Activated CD8-positive, alpha-beta T cell treated with anti-CD3 and anti-CD28 coated beads, Interleukin-2, amount 10 ng/mL, durations not matched to agents 7 days and 5 days (primary cell): ENCODE measurements around the gene ANKRD42. TPM values are rescaled to one million over a fixed set of nuclear protein-coding genes. Genes with fewer than 3 reads are reported as not detected.
A peak's percentile ranks its signal among the peaks of the same experiment; 100 is the strongest.

ENCODE experiments used
- ATAC-seq: fragments of 150-1000 bp; cut with Tn5 transposase; one replicate; pipeline ENCODE4 v1.10.0; 2021; ENCODE audit warnings: moderate library complexity
- CTCF ChIA-PET: fragments of 350-600 bp; sonication (Branson Sonifier 250); formaldehyde crosslinking; loops from one replicate; lab custom pipeline; 2021; ENCODE audit warnings: antibody characterized with exemption; lab: Charles Lee
- POLR2A ChIA-PET: fragments of 350-600 bp; sonication (Branson Sonifier 250); formaldehyde crosslinking; loops from one replicate; lab custom pipeline; 2021; ENCODE audit warnings: antibody characterized with exemption; lab: Charles Lee
- DNase-seq: peaks from one replicate; pipeline ENCODE4 v3.0.0-alpha.2; 2020
- H3K27ac Mint-ChIP-seq: one replicate; pipeline ENCODE4 v1.8.0; 2021; ENCODE audit warnings: mild to moderate bottlenecking, mixed read lengths
- H3K27me3 Mint-ChIP-seq: one replicate; pipeline ENCODE4 v1.8.0; 2021; ENCODE audit warnings: low read depth, mixed read lengths
- H3K36me3 Mint-ChIP-seq: one replicate; pipeline ENCODE4 v1.8.0; 2021; ENCODE audit warnings: low read depth, mixed read lengths
- H3K4me1 Mint-ChIP-seq: one replicate; pipeline ENCODE4 v1.8.0; 2021; ENCODE audit warnings: low read depth, mixed read lengths
- H3K4me3 Mint-ChIP-seq: one replicate; pipeline ENCODE4 v1.8.0; 2021; ENCODE audit warnings: mild to moderate bottlenecking, mixed read lengths
- H3K9me3 Mint-ChIP-seq: one replicate; pipeline ENCODE4 v1.8.0; 2022; ENCODE audit warnings: mixed read lengths; ENCODE audit not compliant: insufficient read depth
- total RNA-seq, 2 experiments: library from RNA; stranded (reverse); gene quantifications; one replicate each; pipeline ENCODE4 v1.2.3, GENCODE V29; 2021

ANKRD42 gene
- total RNA-seq, 2 experiments from 2014 or later: 4.2 to 4.5 TPM

- Mint-ChIP-seq H3K4me3 (peak overlapping the region; percentile 48), H3K27ac (no peak overlapping the region), H3K4me1 (peaks cover 7% of the 10 kb centered on the region), H3K36me3 (no peaks in the 10 kb centered on the region), H3K9me3 (no peaks in the 10 kb centered on the region), H3K27me3 (peaks cover 6% of the 10 kb centered on the region)
- CTCF ChIA-PET: interaction anchor here (0.7 to 3.8 kb wide), 40 partner anchors 9 to 630 kb away, joined by 3 to 36 read pairs (median 4); partner anchors contain the start of genes DDIAS and PRCP
- POLR2A ChIA-PET: no interaction called here
- DNase-seq: peak; percentile 52
- peak; percentile 85 for ATAC-seq
Observed at GRCh38 chr11:83292709-83293456, 99.4 kb downstream of the ANKRD42 start.

GRCh38 chr11:83293457-83293774 is 99.9 kb downstream of the ANKRD42 start:
- Mint-ChIP-seq H3K27me3 (peaks cover 6% of the 10 kb centered on the region), H3K36me3 (no peaks in the 10 kb centered on the region), H3K27ac (no peak overlapping the region), H3K4me1 (peaks cover 7% of the 10 kb centered on the region), H3K9me3 (no peaks in the 10 kb centered on the region), H3K4me3 (no peak overlapping the region)
- ChIA-PET CTCF (interaction anchor here (0.7 to 3.8 kb wide), 27 partner anchors 9 to 610 kb away, joined by 3 to 36 read pairs (median 4); partner anchors contain the start of genes DDIAS and PRCP), POLR2A (no interaction called here)
- ATAC-seq (no peak), DNase-seq (no peak)

GRCh38 chr11:83294208-83294607 is 100.7 kb downstream of the ANKRD42 start:
- H3K36me3 Mint-ChIP-seq: no peaks in the 10 kb centered on the region
- POLR2A ChIA-PET: no interaction called here
- CTCF ChIA-PET: interaction anchor here (1.1 to 3.8 kb wide), 4 partner anchors 12 to 611 kb away, joined by 3 to 36 read pairs (median 7); no protein-coding TSS in a partner anchor
- no peaks in the 10 kb centered on the region for H3K9me3 Mint-ChIP-seq
- H3K27ac Mint-ChIP-seq: no peak overlapping the region
- peaks cover 6% of the 10 kb centered on the region for H3K27me3 Mint-ChIP-seq
- H3K4me3 Mint-ChIP-seq: no peak overlapping the region
- ATAC-seq (no peak), DNase-seq (no peak)
- H3K4me1 Mint-ChIP-seq: peaks cover 7% of the 10 kb centered on the region

Other genes starting within 250 kb of the ANKRD42 start
- 10 to 100 TPM in 1 of 2 experiments, 1 to 10 TPM in 1; 8.8 to 13.3 TPM for gene RAB30, start 121.8 kb upstream of the ANKRD42 start, total RNA-seq
- 10 to 100 TPM; 65.9 to 67.2 TPM for gene PCF11, start 36.6 kb upstream of the ANKRD42 start, total RNA-seq
- gene CCDC90B, start 92.7 kb downstream of the ANKRD42 start, total RNA-seq: 10 to 100 TPM; 30.2 to 31.3 TPM